KOPT-K1 (cell line): ENCODE data around the gene AKT2.
"Not testable (repeated sequence)": the region's sequence is repeated elsewhere in the genome, so short reads cannot be mapped to it uniquely, and the experiment has no call there.

Experiments used
- H3K27ac ChIP-seq: fragments of 200-600 bp; sonication (generic); 2 replicates; pipeline ENCODE4 v1.5.1; 2016; ENCODE audit warnings: antibody characterized with exemption, mild to moderate bottlenecking, low read depth, low read length; ENCODE audit not compliant: poor library complexity, severe bottlenecking
- H3K36me3 ChIP-seq: fragments of 200-600 bp; sonication (generic); 2 replicates; pipeline ENCODE4 v1.5.1; 2017; ENCODE audit warnings: antibody characterized with exemption, mild to moderate bottlenecking, low read length, moderate library complexity; ENCODE audit not compliant: insufficient read depth
- H3K9me3 ChIP-seq: fragments of 200-600 bp; sonication (generic); 2 replicates; pipeline ENCODE4 v1.5.1; 2017; ENCODE audit warnings: antibody characterized with exemption, low read length, mild to moderate bottlenecking; ENCODE audit not compliant: insufficient read depth, poor library complexity, severe bottlenecking

Gene AKT2

DNA sequence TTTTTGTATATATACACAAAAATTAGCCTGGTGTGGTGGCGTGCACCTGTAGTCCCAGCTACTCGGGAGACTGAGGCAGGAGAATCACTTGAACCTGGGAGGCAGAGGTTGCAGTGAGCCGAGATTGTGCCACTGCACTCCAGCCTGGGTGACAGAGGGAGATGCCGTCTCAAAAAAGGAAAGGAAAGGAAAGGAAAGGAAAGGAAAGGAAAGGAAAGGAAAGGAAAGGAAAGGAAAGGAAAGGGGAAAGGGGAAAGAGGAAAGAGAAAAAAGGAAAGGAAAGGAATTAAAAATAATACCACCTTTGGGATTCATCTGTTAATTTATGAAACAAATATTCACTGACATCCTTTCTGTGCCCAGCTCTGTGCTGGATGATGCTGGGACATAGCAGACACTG, 66.1 kb downstream of the AKT2 start:
- H3K9me3 ChIP-seq, H3K36me3 ChIP-seq, H3K27ac ChIP-seq: not testable (repeated sequence)

DNA sequence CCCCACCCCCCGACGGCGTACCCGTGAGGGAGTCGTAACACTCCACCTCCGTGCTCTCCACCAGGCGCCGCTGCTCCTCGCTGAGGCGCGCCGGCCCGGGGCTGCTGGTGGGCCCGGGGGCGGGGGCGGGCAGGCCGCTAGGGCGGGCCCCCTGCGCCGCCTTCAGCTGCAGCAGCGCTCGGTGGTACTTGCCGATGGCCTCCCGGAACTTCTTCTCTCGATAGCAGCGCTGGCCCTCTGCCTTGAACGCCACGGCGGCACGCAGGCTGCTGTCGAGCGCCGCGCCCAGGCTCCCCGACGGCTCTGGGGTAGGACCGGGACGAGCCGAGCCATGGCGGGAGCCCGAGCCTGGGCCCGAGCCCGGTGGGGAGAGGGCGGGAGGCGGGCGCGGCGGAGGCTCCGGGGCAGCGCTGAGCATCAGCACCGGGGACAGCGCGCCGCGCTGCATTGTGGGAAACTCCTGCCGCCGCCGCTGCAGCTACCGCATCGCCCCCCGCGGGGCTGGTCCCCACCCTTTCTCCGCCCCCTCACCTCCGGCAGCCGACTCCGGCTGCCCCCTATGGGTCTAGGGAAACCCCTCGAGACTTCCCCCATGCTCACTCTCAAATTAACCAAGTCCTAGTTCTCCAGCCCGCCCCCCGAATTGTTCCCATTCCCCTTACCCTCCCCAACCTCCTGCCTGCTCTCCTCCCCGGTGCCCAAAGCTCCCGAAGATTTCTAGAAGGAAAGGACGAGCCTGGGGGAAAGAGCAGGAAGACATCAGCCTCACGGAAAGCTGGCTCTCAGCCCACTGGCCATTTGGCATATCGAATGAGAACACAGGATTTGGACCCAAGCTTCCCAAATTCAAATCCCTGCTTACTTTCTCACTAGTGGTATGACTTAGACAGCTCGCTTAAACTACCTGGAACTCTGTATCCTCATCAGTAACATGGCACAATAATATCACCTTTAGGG, 66.9 kb downstream of the AKT2 start, which contains the start of gene TTC9B:
TSS of gene TTC9B (minus strand) at position 451 of the 957 bp plus-strand sequence. CDS start at position 448, 3 bp downstream.
- no peaks in the 10 kb centered on the region for H3K36me3 ChIP-seq
- peaks cover 9% of the 10 kb centered on the region for H3K9me3 ChIP-seq
- no peak within 1 kb of the TSS for H3K27ac ChIP-seq

DNA sequence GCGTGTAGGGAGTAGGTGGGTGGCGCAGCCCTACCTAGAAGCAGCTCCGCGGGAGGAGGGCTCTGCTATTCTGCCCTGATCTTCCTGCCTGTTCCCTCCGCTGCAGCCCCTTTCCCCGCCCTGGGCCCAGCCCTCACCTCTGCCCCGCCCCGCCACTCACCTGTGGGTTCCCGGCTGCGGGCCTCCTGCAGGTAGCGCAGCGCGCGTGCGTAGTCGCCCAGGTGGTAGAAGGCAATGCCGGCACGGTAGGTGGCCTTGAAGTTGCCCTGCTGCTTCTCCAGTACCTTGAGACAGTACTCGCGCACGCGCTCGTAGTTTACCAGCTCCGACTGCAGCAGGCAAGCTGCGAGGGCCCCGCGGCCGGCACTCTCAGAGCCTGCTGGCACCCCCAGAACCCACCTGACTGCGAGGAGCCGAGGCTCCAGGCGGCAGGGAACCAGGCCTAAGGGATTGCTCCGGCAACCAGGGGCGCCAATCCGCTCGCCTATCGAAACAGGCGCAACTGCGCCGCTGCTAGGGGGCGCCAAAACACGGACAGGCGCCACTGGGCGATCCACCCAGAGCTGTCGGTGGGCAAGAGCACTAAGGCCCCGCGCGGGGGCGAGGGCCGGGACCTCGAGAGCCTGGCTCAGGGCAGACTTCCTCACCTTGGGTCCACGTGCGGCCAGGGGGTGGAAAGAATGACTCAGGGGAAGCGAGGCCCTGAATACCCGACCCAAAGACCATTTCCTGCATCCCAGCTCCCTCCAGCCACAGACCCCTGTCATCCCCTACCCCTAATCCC, 67.9 kb downstream of the AKT2 start:
- no peak overlapping the region for H3K27ac ChIP-seq

DNA sequence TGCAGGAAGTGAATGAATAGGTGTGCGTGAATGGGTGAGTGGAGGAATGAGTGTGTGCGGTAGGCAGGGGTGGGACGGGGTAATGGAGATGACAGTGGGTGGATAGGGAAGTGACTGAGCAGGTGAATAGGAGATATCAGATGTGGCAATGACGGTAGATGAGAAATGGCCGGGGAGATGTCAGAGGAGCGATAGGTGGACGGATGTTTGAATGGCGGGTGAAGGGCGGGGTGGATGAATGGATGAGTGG, 68.4 kb downstream of the AKT2 start:
- Histone ChIP-seq H3K27ac (no peak overlapping the region), H3K9me3 (no peaks in the 10 kb centered on the region), H3K36me3 (no peaks in the 10 kb centered on the region)

More for the DNA sequence above, 67.9 kb downstream of the AKT2 start:
- Histone ChIP-seq H3K9me3 (peaks cover 3% of the 10 kb centered on the region), H3K36me3 (no peaks in the 10 kb centered on the region)

DNA sequence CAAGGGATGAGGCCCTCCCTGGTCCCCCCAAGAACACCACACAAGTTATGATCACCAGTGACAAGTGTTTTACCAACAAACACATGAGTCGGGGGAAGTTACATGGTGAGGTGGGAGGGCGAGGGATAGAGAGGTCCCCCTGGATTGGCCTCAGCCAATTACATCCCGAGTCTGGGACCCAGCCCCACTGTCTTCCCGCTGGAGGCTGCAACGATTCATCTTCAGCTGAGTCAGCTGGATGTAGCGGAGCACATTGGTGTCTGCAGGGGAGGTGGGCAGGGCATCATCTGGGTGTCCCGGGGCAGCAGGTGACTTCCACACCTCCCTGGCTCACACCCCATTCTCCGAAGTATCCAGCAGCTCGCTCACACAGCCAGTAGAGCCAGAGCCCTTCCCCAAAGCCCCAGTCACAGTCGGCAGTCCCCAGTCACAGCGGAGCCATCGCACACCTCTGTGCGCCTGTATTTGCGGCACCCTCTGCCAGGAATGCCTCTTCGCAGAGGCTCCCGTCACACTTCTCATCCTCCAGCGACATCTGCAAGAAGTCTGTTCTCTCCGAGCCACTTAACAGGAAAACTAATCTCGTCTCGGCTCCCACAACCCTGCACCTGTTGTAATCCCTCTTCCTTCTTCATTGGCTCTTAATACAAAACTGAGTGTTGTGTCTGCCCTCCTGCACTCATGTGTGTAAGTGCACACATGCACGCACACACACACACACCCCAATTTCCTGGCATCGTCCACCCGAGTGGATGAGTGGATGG, 69.0 kb downstream of the AKT2 start:
- Histone ChIP-seq H3K36me3 (no peaks in the 10 kb centered on the region), H3K9me3 (no peaks in the 10 kb centered on the region), H3K27ac (no peak overlapping the region)

DNA sequence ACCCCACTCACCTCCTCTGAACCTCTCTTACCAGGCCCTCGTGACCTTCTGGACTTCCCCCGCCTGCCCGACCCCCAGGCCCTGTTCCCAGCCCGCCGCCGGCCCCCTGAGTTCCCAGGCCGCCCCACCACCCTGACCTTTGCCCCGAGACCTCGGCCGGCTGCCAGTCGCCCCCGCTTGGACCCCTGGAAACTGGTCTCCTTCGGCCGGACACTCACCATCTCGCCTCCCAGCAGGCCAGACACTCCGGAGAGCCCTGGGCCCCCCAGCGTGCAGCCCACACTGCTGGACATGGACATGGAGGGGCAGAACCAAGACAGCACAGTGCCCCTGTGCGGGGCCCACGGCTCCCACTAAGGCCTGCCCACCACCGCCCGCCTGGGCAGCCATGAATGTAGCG, 70.2 kb downstream of the AKT2 start:
- Histone ChIP-seq H3K36me3 (no peaks in the 10 kb centered on the region; the same call in 1 of the 2 replicates), H3K27ac (no peak overlapping the region), H3K9me3 (no peaks in the 10 kb centered on the region)

DNA sequence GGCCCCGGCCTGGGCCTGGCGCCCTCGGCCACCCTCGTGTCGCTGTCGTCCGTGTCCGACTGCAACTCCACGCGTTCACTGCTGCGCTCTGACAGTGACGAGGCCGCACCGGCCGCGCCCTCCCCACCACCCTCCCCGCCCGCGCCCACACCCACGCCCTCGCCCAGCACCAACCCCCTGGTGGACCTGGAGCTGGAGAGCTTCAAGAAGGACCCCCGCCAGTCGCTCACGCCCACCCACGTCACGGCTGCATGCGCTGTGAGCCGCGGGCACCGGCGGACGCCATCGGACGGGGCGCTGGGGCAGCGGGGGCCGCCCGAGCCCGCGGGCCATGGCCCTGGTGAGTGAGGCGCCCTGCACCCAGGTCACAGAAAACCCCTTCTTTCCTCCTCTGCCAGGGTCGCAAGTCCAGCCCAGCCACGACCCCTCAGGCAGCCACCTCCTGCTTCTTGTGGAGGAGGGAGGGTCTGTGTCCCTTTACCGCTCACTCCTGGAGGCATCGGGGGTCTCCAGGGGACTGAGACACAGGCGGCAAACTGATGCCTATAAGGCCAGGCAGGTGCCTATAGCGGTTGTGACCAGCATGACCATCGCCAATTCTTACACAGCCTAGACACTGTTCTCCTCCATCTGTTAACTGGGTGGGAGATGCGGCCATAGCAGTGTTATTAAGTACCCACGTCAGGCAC, 71.1 kb downstream of the AKT2 start:
- H3K9me3 ChIP-seq = no peaks in the 10 kb centered on the region
- H3K27ac ChIP-seq = no peak overlapping the region
- no peaks in the 10 kb centered on the region; the same call in 1 of the 2 replicates for H3K36me3 ChIP-seq

DNA sequence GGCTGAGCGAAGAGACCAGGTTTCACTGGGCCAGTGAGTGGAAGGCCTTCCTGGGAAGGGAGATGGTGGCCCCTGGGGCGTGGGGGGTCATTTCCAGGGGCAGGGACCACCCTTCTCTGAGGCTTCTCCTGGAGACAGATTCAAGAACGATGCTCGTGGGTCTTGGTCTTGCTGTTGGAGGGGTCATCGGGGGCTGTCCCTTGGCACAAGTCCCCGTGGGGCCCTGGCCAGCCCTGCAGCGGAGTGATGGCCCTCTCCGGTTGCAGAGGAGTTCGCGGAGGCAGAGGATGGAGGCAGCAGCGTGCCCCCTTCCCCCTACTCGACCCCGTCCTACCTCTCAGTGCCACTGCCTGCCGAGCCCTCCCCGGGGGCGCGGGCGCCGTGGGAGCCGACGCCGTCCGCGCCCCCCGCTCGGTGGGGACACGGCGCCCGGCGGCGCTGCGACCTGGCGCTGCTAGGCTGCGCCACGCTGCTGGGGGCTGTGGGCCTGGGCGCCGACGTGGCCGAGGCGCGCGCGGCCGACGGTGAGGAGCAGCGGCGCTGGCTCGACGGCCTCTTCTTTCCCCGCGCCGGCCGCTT, 71.8 kb downstream of the AKT2 start:
- Histone ChIP-seq H3K27ac (no peak overlapping the region), H3K9me3 (no peaks in the 10 kb centered on the region), H3K36me3 (no peaks in the 10 kb centered on the region; the same call in 1 of the 2 replicates)

DNA sequence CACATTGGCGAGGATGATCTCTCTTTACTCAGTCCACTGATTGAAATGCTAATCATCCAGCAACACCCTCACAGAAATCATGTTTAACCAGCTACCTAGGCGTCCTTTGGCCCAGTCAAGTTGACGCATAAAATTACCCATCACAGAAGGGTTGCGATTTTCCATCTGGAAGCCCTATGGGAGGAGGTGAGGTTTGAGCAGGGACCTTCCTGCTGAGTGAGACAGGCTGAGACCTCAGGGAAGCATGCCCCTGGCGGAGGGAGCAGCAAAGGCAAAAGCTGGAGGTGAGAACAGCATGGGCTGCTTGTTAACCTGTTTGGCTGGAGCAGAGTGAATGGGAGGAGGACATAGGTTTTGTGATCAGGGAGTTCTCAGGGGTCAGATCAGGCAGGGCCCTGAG, 74.3 kb downstream of the AKT2 start:
- H3K27ac ChIP-seq = no peak overlapping the region
- no peaks in the 10 kb centered on the region for H3K9me3 ChIP-seq
- H3K36me3 ChIP-seq = no peaks in the 10 kb centered on the region; the same call in 1 of the 2 replicates

DNA sequence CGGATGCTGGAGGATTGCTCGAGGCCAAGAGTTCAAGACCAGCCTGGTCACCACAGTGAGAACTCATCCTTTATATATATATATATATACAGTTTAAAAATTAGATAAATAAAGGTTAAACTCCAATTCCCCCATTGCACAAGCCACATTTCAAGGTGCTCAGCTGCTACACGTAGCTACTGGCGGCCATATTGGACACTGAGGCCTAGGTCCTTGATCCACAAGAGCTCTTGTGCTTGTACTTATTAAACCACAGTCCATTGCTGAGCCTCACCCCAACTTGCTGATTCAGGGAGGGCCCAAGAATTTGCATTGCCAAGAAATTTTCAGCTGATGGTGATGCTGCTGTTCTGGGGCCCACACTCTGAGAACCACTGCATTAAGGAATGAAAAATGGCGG, 76.5 kb downstream of the AKT2 start:
- Histone ChIP-seq H3K27ac (no peak overlapping the region), H3K36me3 (peaks cover 5% of the 10 kb centered on the region; the same call in 1 of the 2 replicates)

DNA sequence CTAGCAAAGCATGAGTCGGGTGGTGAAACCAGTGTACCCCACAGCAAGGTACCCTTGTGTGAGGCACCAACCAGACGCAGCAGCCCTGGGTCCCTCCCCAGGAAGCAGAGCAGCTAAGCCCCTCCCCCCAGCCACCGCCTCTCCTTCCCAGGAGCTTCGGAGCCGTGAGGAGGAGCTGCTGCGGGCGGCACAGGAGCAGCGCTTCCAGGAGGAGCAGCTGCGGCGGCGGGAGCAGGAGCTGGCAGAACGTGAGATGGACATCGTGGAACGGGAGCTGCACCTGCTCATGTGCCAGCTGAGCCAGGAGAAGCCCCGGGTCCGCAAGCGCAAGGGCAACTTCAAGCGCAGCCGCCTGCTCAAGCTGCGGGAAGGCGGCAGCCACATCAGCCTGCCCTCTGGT, 79.4 kb downstream of the AKT2 start:
- no peaks in the 10 kb centered on the region for H3K9me3 ChIP-seq
- H3K36me3 ChIP-seq = peaks cover 5% of the 10 kb centered on the region; the same call in 1 of the 2 replicates
- H3K27ac ChIP-seq = no peak overlapping the region

More for the DNA sequence above, 76.5 kb downstream of the AKT2 start:
- no peaks in the 10 kb centered on the region for H3K9me3 ChIP-seq

DNA sequence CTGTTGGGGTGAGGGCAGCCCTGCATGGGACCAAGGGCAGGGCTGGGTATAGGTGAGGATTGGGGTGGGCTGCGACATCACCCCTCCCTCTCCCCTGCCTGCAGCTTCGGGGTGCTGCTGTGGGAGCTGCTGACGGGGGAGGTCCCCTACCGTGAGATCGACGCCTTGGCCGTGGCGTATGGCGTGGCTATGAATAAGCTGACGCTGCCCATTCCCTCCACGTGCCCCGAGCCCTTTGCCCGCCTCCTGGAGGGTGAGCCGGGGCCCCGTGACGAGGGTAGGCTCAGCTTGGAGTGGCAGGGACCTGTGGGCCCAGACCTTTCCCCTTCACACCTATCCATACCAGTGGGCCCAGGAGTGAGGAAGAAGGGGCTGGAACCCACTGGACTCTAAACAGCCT, 80.8 kb downstream of the AKT2 start:
- H3K36me3 ChIP-seq = peaks cover 5% of the 10 kb centered on the region; the same call in 1 of the 2 replicates
- no peak overlapping the region for H3K27ac ChIP-seq
- H3K9me3 ChIP-seq = no peaks in the 10 kb centered on the region

DNA sequence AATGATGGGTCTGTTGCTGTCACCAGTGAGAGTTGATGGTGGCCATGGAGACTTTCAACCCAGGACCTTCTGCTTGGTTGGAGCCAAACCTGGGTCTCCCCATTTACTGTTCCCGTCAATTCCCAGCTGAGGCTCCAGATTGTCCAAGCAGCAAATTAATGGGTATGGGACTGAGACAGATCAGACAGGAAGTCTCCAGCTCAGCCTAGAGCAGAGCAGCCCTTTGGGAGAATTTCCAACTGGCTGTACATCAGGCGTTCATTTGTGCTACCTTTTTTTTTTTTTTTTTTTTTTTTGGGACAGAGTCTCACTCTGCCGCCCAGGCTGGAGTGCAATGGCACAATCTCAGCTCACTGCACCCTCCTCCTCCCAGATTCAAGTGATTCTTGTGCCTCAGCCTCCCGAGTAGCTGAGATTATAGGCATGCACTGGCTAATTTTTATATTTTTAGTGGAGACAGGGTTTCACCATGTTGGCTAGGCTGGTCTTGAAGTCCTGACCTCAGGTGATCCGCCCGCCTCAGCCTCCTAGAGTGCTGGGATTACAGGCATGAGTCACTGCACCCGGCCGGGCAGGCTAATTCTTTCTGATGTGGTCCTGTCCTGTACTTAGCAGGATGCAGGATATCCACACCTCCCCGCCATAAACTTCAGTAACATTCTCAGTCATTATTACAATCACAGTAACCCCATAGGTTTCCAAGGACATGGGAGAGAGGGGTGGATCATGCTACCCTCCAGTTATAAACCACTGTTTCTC, 84.6 kb downstream of the AKT2 start:
- H3K36me3 ChIP-seq = peaks cover 5% of the 10 kb centered on the region; the same call in 1 of the 2 replicates
- no peak overlapping the region for H3K27ac ChIP-seq
- no peaks in the 10 kb centered on the region for H3K9me3 ChIP-seq
